HG03558 (cell line): ENCODE measurements around the gene ZCWPW1.
"Not testable (repeated sequence)": the region's sequence is repeated elsewhere in the genome, so short reads cannot be mapped to it uniquely, and the experiment has no call there.

Source experiments
- ATAC-seq: cut with Tn5 transposase; IDR thresholded peaks from one replicate; pipeline ENCODE4 v1.9.1; 2021; ENCODE audit warnings: moderate number of reproducible peaks; ENCODE audit not compliant: unreplicated experiment; ENCODE audit errors: extremely low read depth

Gene ZCWPW1

DNA sequence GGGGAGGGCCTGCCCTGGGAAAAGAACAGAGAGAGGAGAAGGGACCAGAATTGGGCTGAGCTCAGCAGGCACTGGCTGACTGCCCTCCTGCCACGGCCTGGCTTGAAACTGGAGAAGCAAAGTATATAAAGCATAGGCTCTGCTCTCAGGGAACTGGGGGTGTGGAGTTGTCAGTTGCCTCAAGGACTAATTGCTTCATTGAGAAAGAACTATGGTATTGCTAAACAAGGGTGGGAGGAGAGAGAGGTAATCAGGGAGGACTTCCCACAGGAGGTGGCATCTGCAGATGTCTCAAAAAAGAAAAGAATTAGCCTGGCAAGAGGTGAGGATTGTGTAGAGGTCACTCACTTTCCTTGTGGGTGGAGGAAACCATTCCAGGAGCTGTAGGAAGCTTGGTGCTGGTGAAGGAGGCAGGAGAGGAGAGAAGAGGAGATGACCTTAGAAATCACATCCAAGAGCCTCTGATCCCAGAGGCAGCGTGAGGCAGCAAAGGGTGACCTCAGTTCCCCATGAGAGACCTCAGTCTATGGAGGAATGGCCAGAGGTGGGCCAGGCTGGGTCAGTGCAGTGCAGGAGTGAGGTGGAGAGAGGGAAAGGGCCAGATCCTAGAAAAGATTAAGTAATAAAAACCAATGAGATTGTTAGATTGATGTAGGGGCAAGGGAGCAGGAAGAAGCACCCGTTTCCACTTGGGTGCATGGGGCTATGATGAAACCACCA lies 68.2 kb downstream of the ZCWPW1 start:
- ATAC-seq, result no peak

DNA sequence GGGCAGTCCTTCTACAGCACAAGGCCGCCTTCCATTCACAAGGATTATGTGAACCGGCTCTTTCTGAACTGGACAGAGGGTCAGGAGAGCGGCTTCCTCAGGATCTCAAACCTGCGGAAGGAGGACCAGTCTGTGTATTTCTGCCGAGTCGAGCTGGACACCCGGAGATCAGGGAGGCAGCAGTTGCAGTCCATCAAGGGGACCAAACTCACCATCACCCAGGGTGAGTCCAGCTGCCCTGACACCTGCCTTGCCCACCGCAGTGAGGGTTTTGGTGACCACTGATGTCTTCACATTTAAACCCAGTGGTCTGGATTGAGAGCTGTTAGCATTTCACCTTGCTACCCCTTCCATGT lies 69.7 kb downstream of the ZCWPW1 start:
- no peak for ATAC-seq

DNA sequence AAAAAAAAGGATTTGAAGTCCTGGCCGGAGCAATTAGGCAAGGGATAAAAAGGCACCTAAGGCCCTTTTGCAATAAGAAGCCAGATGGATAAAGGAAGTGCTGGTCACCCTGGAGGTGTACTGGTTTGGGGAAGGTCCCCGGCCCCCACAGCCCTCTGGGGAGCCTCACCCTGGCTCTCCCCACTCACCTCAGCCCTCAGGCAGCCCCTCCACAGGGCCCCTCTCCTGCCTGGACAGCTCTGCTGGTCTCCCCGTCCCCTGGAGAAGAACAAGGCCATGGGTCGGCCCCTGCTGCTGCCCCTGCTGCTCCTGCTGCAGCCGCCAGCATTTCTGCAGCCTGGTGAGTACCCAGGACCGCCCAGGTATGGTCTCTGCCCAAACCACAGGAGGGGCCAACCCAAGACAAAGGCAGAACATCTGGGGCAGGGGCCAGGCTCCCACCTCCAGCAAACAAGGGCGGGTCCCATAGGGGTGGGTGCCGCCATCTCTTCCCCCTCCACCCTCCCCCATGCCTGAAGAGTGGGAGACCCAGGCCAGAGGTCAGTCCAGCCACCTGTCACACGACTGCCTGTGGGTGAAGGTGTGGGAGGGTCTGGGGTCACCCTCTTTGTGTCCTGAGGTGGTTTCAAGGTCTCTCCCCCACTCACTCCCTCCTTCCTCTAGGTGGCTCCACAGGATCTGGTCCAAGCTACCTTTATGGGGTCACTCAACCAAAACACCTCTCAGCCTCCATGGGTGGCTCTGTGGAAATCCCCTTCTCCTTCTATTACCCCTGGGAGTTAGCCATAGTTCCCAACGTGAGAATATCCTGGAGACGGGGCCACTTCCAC lies 70.3 kb downstream of the ZCWPW1 start, which contains the start of gene PILRB:
Gene PILRB, plus strand, starts transcription at position 91 of the 830 bp plus-strand sequence. Its CDS starts 186 bp downstream, at position 277.
- no peak for ATAC-seq

DNA sequence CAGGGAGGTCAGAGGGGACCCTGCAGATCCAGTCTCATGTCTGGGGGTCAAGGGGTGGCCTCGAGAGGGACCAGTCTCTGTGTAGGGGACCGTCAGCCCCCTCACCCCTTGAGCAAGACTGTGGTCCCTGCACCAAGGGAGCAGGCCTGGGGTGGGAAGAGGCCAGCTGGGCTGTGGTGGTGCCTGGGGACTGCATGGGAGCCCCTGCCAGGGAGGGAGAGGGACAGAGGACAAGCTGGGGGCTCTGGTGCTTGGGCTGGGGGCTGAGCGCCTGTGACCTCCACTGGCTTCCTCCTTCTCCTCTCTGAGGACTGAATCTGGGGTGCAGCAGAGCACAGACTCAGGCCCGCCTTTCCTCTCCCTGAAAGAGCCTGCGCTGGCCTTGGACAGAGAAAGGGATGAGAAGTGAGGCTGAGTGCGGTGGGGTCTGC lies 71.4 kb downstream of the ZCWPW1 start:
- no peak for ATAC-seq

DNA sequence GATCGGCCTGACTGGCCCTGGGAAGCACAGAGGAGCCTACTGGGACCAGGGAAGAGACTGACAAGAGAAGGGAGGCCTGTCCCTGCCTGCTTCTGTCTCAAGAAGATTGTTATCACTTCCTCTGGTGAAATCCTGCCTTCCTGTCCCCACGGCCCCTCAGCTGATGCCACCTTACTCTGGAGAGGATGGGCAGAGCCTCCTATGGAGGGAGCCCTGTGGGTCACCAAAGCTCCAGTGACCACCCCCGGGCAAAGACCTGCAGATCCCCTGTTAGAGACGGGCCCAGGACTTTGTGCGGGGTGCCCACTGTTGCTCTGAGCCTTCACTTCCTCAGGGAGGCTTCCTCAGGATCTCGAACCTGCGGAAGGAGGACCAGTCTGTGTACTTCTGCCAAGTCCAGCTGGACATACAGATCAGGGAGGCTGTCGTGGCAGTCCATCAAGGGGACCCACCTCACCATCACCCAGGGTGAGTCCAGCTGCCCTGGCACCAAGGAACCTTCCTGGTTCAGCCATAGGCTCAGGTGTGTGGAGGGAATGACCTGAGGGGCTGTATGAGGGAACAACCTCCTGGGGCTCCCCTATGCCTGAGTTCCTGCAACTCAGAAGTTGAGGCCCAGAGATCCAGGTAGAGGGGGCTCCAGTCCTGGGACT lies 72.0 kb downstream of the ZCWPW1 start:
- no peak for ATAC-seq

DNA sequence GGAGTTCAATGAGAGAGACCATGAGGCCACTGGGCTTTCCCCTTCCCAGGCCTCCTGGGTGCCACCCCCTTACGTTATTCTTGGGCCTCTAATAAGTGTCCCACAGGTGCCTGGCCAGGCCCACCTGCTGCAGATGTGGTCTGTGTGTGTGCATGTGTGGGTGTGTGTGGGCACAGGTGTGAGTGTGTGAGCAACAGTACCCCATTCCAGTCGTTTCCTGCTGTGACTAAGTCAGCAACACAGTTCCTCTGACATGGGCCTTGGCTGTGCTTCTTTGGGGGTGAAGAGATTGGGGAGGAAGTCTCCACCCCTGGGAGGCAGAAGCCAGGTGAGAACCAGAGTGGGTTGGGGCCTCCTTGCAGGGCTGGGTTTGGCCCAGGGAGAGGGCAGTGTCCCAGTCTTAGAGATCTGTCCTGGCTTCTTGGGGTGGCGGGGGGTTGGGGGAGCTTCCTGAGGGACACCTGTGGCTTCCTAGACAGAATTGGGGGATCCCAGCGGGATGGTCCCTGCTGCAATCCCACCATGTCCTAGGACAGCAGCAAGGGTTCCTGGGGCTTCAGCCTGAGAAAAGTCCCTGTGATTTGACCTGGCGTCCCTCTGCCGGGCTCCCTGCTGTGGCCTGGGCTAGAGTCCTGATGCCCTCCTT lies 74.7 kb downstream of the ZCWPW1 start:
- ATAC-seq, result no peak

DNA sequence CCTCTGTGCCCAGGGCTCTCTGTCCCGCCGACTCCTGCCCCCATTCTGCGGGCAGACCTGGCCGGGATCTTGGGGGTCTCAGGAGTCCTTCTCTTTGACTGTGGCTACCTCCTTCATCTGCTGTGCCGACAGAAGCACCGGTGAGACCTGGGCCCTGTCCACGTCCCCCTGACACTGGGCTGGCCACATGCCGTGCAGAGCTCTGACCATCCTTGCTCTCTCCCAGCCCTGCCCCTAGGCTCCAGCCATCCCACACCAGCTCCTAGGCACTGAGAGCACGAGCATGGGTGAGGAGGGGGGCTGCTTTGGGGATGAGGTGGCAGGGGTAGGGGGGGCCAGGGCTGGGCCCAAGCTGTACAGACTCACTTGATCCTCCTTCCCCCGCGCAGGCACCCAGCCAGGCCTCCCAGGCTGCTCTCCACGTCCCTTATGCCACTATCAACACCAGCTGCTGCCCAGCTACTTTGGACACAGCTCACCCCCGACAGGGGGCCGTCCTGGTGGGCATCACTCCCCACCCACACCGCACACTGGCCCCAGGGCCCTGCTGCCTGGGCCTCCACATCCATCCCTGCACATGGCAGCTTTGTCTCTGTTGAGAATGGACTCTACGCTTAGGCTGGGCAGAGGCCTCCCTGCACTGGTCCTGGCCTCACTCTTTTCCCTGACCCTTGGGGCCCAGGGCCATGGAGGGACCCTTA lies 75.4 kb downstream of the ZCWPW1 start:
- no peak for ATAC-seq

DNA sequence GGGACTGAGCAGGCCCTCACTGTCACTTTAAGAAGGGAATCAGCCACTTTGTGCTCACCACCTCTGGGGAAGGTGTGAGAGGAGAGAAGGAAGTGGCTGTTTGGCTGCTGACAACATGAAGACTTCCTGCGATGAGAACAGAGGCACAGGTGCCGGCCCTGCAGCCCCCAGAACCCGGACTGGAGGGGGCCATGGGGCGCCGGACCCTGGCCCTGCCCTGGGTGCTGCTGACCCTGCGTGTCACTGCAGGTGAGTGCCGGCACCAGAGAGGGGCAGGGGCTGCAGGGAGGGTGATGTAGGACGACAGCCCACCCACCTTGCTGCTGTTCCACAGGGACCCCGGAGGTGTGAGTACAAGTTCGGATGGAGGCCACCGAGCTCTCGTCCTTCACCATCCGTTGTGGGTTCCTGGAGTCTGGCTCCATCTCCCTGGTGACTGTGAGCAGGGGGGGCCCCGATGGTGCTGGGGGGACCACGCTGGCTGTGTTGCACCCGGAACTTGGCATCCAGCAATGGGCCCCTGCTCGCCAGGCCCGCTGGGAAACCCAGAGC lies 76.2 kb downstream of the ZCWPW1 start:
- ATAC-seq, result not testable (repeated sequence)

DNA sequence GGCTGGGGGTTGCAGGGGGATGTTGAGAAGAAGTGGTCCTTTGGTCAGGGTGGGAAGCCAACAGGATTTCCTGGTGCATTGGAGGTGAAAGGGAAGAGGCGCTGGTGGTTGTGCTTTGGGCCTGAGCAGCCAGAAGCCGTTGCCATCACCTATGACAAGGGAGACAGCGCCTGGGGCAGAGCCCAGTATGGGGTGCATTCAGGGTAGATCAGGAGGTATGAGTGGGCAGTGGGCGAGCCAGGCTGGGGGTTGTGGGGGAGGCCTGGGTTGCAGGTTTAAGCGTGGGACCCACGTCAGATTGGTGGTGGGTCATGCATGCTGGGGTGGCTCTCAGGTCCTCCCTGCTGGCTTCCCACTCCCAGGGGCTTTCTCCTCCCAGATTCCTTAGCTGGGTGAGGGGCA lies 76.8 kb downstream of the ZCWPW1 start:
- ATAC-seq, result no peak
